GM19328 (cell line): Measurements from ENCODE around the gene EYA4.

Source experiments
- ATAC-seq: cut with Tn5 transposase; IDR thresholded peaks from one replicate; pipeline ENCODE4 v1.9.1; 2021; ENCODE audit warnings: mild to moderate bottlenecking, moderate library complexity; ENCODE audit not compliant: unreplicated experiment

EYA4 gene

DNA sequence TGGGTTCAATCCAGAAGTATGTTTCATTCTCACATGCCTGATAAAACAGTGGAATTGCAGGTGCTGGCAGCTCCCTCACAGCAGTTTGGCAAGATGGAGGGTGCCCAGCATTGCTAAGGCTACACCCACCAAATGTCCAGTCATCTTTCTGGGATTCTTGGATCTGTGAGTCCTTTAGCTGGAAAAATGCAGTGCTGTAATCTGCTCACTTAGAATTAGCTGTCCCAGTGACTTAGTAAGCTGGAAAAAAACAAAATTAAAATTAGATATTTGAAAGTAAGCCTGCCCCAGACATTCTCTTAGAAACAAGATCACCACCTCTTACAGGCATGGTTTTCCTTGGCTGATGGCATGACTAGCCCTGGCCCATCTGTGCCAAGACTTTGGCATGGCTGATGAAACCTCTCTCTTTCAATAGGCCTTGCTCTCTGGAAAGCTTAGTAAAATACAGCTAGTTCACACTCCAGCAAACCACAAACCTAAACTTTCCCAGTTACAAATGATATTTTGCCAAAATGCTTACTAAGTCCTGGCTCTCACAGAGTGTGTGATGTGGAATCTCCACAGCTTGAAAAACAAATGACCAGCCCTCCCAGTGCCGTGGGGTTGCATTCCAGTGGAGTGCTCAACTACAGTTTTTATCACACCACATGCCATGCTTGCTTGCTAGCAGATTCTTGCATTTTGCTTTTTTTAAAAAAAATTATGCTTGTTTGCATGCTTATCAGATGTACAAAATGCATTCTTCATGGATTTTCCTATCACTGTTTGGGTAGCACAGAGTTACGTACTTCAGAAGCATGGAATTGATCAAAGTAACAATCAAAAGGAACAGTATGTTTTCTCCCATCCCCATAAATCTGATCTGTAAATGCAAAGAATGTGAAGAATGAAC, 261.5 kb downstream of the EYA4 start:
- no peak for ATAC-seq

DNA sequence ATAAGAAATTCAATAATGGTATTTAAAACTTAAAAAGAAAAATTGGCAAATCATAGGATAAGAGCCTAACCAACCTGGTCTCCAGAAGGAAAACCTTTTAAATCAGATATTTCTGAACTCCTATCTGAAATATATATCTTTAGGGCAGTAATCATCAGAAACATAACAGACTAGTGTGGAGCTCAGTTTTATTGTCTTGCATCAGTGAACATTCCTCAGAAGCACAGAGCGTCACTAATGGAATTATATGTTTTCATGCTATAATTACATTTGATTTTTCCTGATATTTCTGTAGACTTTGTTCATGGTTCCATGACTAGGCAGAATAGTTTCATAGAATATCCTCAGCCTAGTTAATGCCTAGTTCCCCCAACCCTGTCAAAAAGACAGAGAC, 262.2 kb downstream of the EYA4 start:
- no peak for ATAC-seq

DNA sequence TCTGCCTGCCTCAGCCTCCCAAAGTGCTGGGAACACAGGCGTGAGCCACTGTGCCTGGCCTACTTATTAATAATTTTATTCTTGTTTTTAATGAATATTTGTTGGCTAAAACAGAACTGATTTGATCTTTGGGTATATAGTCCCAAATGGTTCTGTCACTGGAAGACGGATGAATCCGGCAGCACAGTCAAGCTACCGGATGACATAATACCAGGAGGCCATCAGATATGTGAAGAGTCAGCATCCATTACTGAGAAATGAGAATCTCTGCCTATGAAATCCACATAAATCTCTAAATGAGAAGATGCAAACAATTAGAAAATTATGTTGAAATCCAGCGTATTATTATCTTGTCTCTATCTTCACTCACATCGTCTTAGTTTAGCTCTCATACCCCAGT, 263.0 kb downstream of the EYA4 start:
- ATAC-seq: no peak

DNA sequence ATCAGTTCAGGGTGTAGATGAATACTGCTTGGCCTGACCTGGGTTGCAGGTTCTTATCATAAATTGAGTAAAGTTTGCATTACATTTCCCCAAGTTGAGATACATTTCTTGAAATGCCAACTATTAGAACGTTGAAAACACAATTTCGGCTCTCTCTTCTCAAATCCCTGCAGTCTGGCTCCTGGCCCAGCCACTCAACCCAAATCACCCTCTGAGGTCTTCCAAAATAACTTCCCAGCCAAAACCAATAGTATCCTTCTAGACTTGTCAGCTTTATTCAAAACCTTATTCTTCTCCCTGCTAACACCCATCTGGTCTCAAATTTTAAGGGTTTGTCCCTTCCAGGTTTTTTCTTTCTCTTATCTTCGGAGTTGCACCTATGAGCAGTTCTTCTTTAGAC, 263.6 kb downstream of the EYA4 start:
- ATAC-seq: no peak

DNA sequence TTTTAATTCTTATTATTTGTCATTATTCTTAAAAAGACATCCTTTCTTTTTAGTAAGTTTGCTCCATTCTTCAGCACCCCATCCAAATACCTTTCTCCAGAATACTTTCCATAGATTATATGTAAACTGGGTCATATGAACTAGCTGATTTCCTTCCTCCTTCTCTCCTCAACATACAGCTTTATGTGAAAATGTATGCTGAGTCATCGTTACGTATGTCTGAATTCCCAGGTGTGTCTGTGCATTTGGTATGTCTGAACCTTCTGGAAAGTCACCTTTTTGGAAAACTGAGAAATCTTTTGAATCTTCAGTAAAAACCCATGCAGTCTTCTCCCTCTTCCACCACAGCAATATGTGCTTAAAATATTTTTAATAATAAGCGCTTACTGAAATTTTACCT, 264.5 kb downstream of the EYA4 start:
- ATAC-seq: no peak

DNA sequence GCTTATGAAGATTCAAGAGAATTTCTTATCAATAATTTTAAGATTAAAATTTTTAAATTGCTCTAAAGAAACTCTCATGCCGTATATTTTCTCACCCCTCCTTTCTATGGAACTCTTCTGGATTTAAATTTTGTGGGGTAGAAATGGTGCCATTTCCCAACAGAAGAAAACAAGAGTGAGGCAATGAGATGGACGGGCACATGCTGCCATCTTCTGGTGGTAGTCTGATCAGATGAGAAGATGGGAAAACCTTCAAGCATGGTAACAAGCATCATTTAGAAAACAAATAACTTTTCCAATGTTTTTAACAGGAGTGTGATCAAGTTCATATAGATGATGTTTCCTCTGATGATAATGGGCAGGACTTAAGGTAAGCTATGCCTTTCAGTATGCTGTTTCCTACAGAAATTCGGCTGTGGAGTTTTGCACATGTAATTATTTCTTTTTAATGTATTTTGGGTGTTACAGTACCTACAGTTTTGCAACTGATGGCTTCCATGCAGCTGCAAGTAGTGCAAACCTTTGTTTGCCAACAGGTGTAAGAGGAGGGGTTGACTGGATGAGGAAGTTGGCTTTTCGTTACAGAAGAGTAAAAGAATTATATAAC, 271.4 kb downstream of the EYA4 start:
- no peak for ATAC-seq

DNA sequence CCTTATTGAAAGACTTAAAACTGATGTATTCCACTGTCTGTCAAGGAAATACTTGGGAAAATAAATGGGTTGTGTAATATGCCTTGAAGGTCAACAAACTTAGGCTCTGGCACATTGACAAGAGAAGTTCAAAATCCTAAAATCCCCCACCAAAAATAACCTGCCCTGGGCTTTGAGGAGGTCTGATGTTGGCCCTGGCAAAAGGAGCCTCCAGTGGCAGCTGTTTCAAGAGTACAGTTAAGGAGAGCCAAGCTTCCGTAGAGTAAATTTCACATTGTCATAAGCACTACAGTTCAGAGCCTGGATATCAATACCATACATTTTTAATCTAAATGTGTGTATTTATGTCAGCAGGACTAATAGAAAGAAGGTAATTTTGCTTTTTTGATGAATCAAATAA, 282.7 kb downstream of the EYA4 start:
- no peak for ATAC-seq

DNA sequence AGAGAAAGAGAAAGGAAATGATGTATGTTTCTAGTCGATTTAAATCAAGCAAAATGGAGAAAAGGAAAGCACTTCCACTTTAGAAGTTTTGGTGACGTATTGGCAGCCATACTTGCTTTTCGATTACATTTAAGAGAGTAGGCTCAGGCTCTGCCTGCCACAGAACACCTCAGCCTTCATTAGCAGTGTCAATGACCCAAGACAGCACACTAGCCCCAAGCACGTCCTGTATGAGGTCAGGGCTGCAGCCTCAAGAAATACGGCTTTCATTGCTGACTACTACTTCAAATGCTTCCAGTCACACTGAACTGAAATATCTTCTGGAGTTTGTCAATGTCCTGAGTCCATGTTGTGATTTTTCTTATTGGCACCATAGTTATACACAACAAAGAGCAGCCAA, 285.3 kb downstream of the EYA4 start:
- no peak for ATAC-seq

DNA sequence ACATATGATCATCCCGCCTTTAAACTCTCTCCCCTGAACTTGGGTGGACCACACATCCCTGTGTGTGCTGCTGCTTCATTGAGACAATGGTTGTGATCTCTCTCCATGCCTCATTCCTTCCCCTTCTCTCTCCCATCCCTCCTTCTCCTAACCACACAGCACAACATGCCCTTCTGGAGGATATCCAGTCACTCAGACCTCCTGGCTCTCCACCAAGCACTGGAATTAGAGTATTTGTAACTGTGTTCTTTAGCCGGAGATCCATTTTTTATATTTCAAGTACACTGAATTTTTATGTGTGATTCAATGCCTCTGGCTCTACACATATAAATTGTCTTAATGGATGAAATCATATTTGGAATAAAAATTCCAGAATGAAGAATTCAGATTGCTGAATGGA, 287.4 kb downstream of the EYA4 start:
- no peak for ATAC-seq

DNA sequence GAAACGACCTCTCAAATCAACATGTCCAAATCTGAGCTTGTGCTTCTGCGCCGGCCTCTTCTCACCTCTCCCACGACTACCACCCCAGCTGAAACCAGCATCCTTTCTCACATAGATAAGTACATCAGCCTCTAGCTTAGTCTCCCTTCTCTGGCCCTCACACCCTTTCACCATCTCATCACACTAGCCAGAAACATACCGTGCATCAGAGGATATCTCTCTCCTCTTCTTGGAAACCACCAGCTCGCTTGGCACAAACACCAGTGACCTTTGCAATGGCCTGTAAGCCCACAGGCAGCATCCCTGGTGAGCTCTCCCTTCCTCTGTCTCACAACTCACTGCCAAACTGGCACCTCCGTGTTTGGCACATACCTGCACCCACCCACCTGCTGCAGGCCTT, 291.8 kb downstream of the EYA4 start:
- ATAC-seq: no peak

DNA sequence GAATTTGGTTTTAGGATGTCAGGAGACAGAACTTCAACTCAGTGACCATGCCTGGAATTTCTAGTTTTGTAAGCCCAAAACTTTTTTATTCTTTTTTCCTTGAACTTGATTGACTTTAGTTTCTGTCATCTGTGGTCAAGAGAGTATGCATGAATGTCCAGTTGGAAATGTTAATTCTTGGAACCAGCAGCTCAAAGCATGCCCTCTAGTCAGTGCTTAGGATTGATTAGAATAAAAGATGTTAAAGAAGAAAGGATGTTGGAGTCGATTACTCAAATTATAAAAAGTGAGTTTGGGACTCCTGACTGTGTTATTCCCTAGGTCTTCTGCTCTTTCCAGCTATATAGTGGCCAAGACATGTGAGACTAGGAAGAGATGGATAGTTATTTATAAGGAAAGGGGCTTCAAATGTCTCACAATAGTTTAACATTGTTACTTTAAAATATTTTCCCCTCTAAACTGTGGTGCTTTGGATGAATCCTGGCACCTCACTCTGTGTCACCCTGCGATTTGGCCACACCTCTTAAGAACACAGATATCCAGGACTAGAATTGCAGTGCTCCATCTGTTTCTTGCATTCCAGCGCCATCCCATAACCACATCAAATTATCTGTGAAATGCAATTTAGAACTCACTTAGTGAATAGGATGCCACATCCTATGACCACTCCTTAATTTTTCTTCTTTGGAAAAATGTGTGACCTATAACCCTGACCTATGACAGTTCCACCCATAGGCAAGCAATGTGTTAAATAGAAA, 298.5 kb downstream of the EYA4 start:
- no peak for ATAC-seq

DNA sequence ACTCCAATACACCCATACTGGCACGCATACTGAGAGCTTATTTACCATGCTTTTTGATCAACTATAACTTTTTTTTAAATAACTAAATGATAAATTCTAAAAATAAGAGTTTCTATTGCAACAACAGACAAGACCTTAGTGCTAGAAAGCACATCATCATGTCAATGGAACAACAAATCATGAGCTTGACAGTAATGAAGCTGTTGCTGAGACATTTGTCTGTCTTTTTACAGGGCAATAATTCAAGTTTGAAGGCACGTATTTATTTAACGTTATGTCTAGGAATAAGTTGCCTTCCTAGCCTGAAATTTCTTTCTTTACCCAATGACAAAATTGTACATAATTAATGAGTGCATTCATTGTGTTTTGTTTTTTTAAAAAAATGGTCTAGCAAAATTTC, 299.2 kb downstream of the EYA4 start:
- no peak for ATAC-seq

DNA sequence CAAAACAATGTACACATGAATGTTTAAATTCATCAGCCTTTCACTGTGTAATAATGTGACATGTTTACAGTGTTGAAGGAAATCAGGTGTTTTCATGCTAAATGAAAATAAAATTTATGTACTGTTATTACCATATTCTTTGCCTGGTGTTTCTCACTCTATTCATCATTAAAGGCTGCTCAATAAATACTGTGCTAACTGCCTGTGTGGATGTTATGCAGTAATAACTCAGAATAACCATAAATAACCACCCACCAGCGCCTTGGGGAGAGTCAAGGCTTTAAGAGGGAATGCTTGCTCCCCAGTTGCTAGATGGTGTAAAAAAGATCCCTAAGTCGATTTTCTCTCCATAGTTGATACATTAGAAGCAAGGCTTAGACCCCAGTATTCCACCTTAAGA, 299.9 kb downstream of the EYA4 start:
- ATAC-seq: no peak

DNA sequence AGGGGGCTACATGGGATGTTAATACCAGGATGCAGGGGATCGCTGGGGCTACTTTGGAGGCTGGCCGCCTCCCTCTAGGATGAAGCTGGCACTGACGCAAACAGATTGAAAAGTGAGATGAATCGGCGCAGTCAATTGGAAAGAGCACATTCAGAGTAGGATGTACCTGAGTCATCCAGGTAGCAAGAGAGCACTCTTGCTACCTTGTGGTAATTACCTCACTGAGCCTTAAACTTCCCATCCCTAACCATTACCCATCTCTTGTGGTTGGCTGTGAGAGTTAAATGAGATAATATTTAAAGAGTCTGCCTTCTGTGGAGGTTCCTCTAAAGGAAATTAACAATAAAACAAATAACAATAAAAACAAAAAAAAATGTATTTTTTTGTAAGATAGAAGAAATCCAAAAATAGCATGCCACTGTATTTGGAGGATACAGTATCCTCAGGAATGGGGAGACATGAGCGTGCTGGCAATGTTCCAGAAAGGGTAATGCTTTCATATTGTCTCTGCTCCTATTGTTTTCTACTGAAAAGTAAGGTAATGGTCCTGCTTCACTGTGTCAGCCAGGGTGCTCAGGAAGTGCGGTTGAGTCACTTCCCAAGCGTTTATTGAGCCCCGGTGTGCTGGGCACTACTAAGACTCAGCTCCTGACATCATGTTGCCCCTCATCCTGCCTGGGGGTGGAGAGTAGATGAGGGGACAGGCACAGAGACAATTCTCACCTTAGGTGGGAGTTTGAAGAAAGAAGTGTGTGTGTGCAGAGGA, 301.1 kb downstream of the EYA4 start:
- no peak for ATAC-seq

DNA sequence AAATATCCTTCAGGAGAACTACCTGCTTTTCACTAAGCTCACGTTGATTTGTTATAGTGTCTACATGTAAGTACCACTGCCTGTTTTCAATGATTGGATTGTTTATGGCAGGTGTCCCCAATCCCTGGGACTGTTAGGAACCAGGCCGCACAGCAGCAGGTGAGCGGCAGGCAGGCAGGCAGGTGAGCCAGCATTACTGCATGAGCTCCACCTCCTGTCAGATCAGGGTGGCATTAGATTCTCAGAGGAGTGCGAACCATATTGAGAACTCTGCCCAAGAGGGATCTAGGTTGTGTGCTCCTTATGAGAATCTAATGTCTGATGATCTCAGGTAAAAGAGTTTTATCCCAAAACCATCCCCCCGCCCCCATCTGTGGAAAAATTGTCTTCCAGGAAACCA, 303.3 kb downstream of the EYA4 start:
- no peak for ATAC-seq

DNA sequence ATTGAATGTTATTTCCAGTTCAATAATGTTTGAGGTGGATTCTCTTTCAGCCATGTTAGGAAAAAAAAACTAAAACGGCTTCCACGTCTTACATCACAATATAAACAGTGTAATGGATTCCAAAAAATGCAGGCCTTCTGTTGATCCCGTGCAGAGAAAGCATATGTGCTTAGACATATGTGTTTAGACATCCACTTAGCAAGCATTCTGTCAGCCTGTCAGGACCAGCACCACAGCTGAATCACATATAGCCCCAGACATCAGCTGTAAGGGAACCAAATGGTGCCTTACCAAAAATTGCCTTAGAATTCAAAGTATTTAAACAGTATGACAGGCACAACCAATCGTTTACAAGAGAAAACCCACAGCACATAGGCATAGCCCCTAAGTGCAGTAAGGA, 304.9 kb downstream of the EYA4 start:
- ATAC-seq: no peak

DNA sequence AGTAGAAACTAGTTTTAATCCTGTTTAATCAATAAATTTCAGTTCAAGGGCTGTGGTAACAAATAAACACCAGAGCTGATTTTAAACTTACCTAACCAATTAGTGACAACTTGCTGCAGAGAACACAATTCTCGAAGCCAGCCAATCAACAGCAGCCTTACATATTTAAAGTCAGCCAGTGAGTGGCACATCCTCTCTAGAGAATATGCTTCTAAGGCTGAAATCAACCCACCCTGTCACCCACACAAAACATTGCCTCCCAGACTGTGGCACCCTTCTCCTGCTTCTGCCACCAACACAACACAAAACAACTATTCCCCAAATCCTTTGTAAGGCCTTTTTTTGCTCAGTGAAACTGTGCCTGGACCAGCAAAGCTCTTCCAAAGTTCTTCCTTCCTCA, 306.0 kb downstream of the EYA4 start:
- ATAC-seq: no peak

DNA sequence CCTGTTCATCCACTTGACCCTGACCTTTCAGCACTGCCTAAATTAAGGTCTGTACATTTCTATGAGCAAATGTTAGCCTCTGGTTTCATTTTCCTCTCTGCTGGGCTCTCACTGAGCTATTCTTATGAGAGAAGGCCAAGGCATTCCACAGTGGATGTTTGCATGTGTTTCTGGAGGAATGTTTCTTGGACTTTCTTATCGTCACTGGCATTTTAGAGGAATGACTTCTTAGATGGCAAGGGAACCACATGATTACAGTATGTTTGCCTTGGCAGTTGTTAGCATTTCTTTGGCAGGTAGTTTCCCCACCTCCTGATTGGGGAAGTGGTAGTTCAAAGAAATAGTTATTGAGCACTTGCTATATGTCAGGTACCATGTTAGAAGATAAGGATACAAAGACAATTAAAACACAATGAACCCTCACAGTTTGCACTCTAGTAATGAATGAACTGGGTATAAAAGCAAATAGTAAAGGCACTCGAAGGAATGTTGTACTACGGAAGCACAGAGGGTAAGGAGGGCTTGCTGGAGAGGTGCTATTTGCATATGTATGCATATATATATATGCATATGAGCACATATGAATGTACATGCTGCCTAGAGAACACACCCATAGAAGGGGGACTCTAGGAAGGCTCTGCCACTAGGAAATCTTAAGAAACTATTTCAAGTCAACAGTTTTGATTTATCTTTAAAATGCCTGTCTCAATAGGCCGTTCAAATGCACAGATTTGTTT, 307.4 kb downstream of the EYA4 start:
- no peak for ATAC-seq

DNA sequence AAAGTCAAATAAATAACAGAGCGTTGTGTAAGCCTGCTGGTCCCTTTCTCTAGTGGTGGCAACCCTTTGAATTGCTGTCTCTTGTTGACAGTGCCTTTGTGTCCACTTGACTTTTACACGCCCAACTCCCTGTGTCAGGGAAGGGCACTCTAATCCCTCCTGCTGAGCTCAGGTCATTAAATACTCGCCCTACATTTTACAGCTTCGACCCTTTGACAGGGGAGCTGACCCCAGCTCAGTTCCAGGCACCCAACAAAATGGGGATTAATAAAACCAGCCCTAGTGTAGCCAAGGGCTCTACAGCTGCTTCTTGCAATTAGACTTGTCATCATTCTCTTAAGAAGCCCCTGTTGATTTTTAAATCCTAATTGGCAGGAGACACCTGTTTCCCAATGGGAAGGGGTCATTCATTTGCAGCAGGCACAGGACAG, 308.2 kb downstream of the EYA4 start:
- ATAC-seq: no peak

DNA sequence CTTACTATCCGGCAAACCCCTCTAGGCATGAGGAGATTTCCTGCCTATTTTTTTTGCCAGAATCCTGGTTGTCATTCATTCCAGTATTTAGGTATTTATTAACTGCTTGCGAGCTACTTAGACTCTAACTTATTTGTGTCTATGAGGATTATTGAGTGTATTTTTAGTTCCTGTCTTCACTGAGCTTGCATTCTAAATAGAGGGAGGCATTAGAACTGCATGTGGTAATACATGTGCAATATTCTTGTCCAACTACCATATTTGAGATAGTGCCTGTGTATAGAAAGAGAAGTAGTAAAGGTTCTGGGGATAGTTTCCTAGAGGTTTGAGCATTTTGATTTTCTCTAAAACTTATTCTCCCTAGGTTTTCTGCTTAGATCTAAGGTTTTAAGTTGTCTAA, 308.9 kb downstream of the EYA4 start:
- no peak for ATAC-seq

DNA sequence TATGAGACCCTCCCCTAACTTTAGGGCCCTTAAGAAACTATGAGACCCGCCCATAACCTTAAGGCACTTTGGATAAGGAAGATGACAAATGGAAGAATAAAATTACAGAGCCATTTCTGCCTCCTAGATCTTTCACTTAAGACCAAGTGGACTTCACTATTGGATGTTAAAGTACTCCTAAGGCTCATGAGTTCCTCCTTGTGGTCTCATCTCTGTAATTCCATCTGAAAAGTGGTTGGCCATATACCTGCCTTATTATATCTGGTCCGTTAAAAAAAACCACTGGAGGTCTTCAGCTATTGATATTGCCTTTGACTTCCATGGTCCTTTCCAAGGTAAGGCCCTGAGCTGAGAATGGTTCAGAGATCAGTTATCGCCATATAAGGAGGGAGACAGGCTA, 310.3 kb downstream of the EYA4 start:
- ATAC-seq: no peak
